ENCODE data around the gene PRRC2B.

DNA sequence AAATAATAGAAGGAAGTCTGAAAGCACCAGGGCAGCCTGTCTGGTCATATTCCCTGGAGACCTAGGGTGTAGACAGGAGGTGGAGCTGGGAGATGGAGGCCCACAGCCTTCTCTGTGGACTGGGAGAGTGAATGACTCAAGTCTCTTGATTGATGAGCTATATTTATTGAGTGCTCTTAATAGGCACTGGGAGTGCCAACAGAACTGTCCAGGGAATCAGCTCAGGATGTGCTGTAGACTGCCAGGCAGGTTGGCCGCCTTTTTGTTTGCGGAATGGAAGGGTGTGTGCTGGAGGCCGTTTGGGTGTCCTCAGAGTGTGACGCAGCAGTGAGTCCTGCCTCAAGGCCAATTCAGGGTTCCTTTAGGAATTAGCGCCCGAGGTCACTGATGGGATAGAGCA is 75.5 kb downstream of the PRRC2B start:
- no peak for TF ChIP-seq POLR2A (IDR thresholded peaks at IDR 0.05; ENCODE audit: low read length)
- TF ChIP-seq GATA1 (IDR thresholded peaks at IDR 0.05; ENCODE audit: low read depth, low read length) = no peak

Data from erythroblast (primary cell).